Esophagus squamous epithelium (tissue), 5 donors: ENCODE data around the gene COA6. TPM values are rescaled to one million over a fixed set of nuclear protein-coding genes. Genes with fewer than 3 reads are reported as not detected.
"Not testable (repeated sequence)": the region's sequence is repeated elsewhere in the genome, so short reads cannot be mapped to it uniquely, and the experiment has no call there.

ENCODE experiments used
- DNase-seq: peaks from one replicate; lab custom pipeline; 2025; lab: John Stamatoyannopoulos, UW
- H3K27ac ChIP-seq, 4 donors: fragments of 200-600 bp; sonication (generic); one replicate each; pipeline ENCODE4 v1.5.1; 2016 to 2019; ENCODE audit warnings: mild to moderate bottlenecking in 1 of 4
- H3K27me3 ChIP-seq, 4 donors: fragments of 200-600 bp; sonication (generic); 1 replicate in 3 of 4; 2 replicates in 1 of 4; pipeline versions ENCODE4 v1.5.1 to v1.6.0; 2017 to 2021; ENCODE audit warnings: antibody characterized with exemption in 1 of 4
- H3K36me3 ChIP-seq, 3 donors: fragments of 200-600 bp; sonication (generic); one replicate each; pipeline ENCODE4 v1.5.1; 2016 to 2019
- H3K4me1 ChIP-seq, 3 donors: fragments of 200-600 bp; sonication (generic); one replicate each; pipeline ENCODE4 v1.5.1; 2017 to 2019
- H3K4me3 ChIP-seq, 4 donors: fragments of 200-600 bp; sonication (generic); 1 replicate in 3 of 4; 2 replicates in 1 of 4; pipeline ENCODE4 v1.5.1; 2016 to 2019; ENCODE audit warnings: mild to moderate bottlenecking in 2 of 4, moderate library complexity in 1 of 4
- H3K9me3 ChIP-seq, 3 donors: fragments of 200-600 bp; sonication (generic); one replicate each; pipeline ENCODE4 v1.5.1; 2016 to 2019
- CTCF ChIP-seq, 6 experiments: fragments of 450-650 bp in 4 of 6; fragments of 200-600 bp in 2 of 6; sonication (generic) in 2 of 6; IDR thresholded peaks; one replicate each; pipeline ENCODE4 v1.5.1; 2016 to 2019; ENCODE audit warnings: antibody characterized with exemption in 6 of 6, mild to moderate bottlenecking in 4 of 6, moderate library complexity in 4 of 6
- POLR2A ChIP-seq, 4 donors: fragments of 450-650 bp; IDR thresholded peaks; one replicate each; pipeline ENCODE4 v1.6.1; 2017; ENCODE audit warnings: antibody characterized with exemption in 4 of 4, mild to moderate bottlenecking in 4 of 4, moderate library complexity in 3 of 4
- WGBS, 2 donors: methylation state at CpG; one replicate each; pipeline ENCODE4 v1.1.5; 2018; 5-methylcytosine and 5-hydroxymethylcytosine counted together
- intact Hi-C: fragments of 100-400 bp; cut with DNase I; formaldehyde crosslinking; loops from one replicate; pipeline ENCODE4 v1.15.0; 2022
- total RNA-seq, 4 donors: library from RNA; depleted of rRNA; stranded (reverse); fragments of >200 nt; gene quantifications; one replicate each; pipeline ENCODE4 v1.1.0, GENCODE V29; 2016
- donor health status: DM: yes; HTN: yes; CAD: no.

The COA6 gene
- total RNA-seq, 4 donors from 2014 or later: 17.1 to 33.5 (median 24.6) TPM

GRCh38 chr1:234355782-234356510 is 17.3 kb upstream of the COA6 start:
- TF ChIP-seq CTCF (IDR thresholded peaks at IDR 0.05) (no peak), POLR2A (IDR thresholded peaks at IDR 0.05) (no peak)
- no peaks in the 10 kb centered on the region for H3K36me3 ChIP-seq
- no peaks in the 10 kb centered on the region for H3K9me3 ChIP-seq
- peaks cover 0 to 19% (median 0%) of the 10 kb centered on the region in 4 donors for H3K27me3 ChIP-seq
- no peak for DNase-seq
- peak overlapping the region in 1 of 4 donors; percentile 44 for H3K4me3 ChIP-seq
- no peaks in the 10 kb centered on the region for H3K4me1 ChIP-seq
- intact Hi-C loops: no loop called here
- WGBS, 2 donors: 73 to 76% methylated on average over 3 of the region's 3 CpGs
- H3K27ac ChIP-seq: no peak overlapping the region

GRCh38 chr1:234356615-234357269 is 16.5 kb upstream of the COA6 start:
- H3K4me1 ChIP-seq, H3K9me3 ChIP-seq, intact Hi-C loops, DNase-seq, H3K36me3 ChIP-seq: not testable (repeated sequence)
- 57 to 64% methylated on average over 29 to 31 of the region's 35 CpGs for WGBS, 2 donors
- Histone ChIP-seq H3K4me3 (peak overlapping the region; percentile 23 to 55 (median 40)), H3K27ac (peak overlapping the region in 3 of 4 donors; percentile 19 to 45 (median 44)), H3K27me3 (peaks cover 0 to 19% (median 0%) of the 10 kb centered on the region in 4 donors)

GRCh38 chr1:234357831-234358230 is 15.4 kb upstream of the COA6 start:
- peaks cover 0 to 17% (median 0%) of the 10 kb centered on the region in 4 donors for H3K27me3 ChIP-seq
- H3K4me1 ChIP-seq: no peaks in the 10 kb centered on the region
- intact Hi-C loops: no loop called here
- peak overlapping the region in 1 of 4 donors; percentile 55 for H3K4me3 ChIP-seq
- no peak for DNase-seq
- no peaks in the 10 kb centered on the region for H3K36me3 ChIP-seq
- TF ChIP-seq CTCF (IDR thresholded peaks at IDR 0.05) (no peak), POLR2A (IDR thresholded peaks at IDR 0.05) (no peak)
- no peaks in the 10 kb centered on the region for H3K9me3 ChIP-seq
- H3K27ac ChIP-seq: no peak overlapping the region

GRCh38 chr1:234361102-234361603 is 12.1 kb upstream of the COA6 start:
- Histone ChIP-seq H3K36me3 (no peaks in the 10 kb centered on the region), H3K4me3 (no peak overlapping the region), H3K4me1 (no peaks in the 10 kb centered on the region), H3K27ac (no peak overlapping the region), H3K9me3 (no peaks in the 10 kb centered on the region), H3K27me3 (peaks cover 0 to 3% (median 0%) of the 10 kb centered on the region in 4 donors)
- intact Hi-C loops: no loop called here
- WGBS, 2 donors: 77 to 88% methylated on average over 3 of the region's 3 CpGs
- no peak for DNase-seq
- TF ChIP-seq CTCF (IDR thresholded peaks at IDR 0.05): no peak
- TF ChIP-seq POLR2A (IDR thresholded peaks at IDR 0.05): no peak

- Histone ChIP-seq H3K4me1 (no peaks in the 10 kb centered on the region), H3K27ac (no peak overlapping the region), H3K27me3 (no peaks in the 10 kb centered on the region), H3K36me3 (no peaks in the 10 kb centered on the region), H3K4me3 (no peak overlapping the region), H3K9me3 (no peaks in the 10 kb centered on the region)
- DNase-seq: no peak
- intact Hi-C loops: no loop called here
- 58 to 60% methylated on average over 2 of the region's 2 CpGs for WGBS, 2 donors
- TF ChIP-seq CTCF (IDR thresholded peaks at IDR 0.05) (no peak), POLR2A (IDR thresholded peaks at IDR 0.05) (no peak)
Measured at GRCh38 chr1:234362558-234362957, 10.7 kb upstream of the COA6 start.
